Gastrocnemius medialis (tissue), 4 donors: ENCODE results near the gene SEMA4C. TPM values are rescaled to one million over a fixed set of nuclear protein-coding genes. Genes with fewer than 3 reads are reported as not detected.

Experiments
- ATAC-seq, 2 donors: fragments of 150-250 bp; one replicate each; pipeline ENCODE4 v1.9.1; 2016
- DNase-seq, 2 donors: peaks; one replicate each; pipeline ENCODE4 v3.0.0-alpha.2; 2019
- H3K27ac ChIP-seq, 4 donors: fragments of 200-600 bp; sonication (generic); 1 replicate in 1 of 4; 2 replicates in 3 of 4; pipeline ENCODE4 v1.5.1; 2016 to 2018; ENCODE audit warnings: mild to moderate bottlenecking in 2 of 4, moderate library complexity in 1 of 4
- H3K27me3 ChIP-seq, 3 donors: fragments of 200-600 bp; sonication (generic) in 2 of 3; 1 replicate in 1 of 3; 2 replicates in 2 of 3; pipeline versions ENCODE4 v1.5.1 to v1.6.0; 2016 to 2019; ENCODE audit warnings: mild to moderate bottlenecking in 1 of 3, moderate library complexity in 1 of 3
- H3K36me3 ChIP-seq, 2 donors: fragments of 200-600 bp; sonication (generic) in 1 of 2; one replicate each; pipeline ENCODE4 v1.5.1; 2017 to 2018
- H3K4me1 ChIP-seq, 2 donors: fragments of 200-600 bp; sonication (generic) in 1 of 2; one replicate each; pipeline ENCODE4 v1.5.1; 2016 to 2017; ENCODE audit warnings: mild to moderate bottlenecking in 2 of 2
- H3K4me3 ChIP-seq, 4 donors: fragments of 200-600 bp; sonication (generic) in 3 of 4; 1 replicate in 1 of 4; 2 replicates in 3 of 4; pipeline ENCODE4 v1.5.1; 2016 to 2019; ENCODE audit warnings: mild to moderate bottlenecking in 2 of 4
- H3K9me3 ChIP-seq, 3 donors: fragments of 200-600 bp; sonication (generic) in 2 of 3; 1 replicate in 1 of 3; 2 replicates in 2 of 3; pipeline ENCODE4 v1.5.1; 2016 to 2019
- POLR2A ChIP-seq, 2 donors: fragments of 450-650 bp; IDR thresholded peaks; one replicate each; pipeline ENCODE4 v1.6.1; 2017; ENCODE audit warnings: antibody characterized with exemption in 2 of 2, mild to moderate bottlenecking in 2 of 2, moderate library complexity in 2 of 2
- in situ Hi-C, 4 donors: fragments of 200-750 bp; cut with MboI; loops; one replicate each; pipeline versions ENCODE4 v1.15.0 to v1.8.0; 2017; ENCODE audit warnings: low sequenced_read_pairs in 4 of 4
- intact Hi-C: fragments of 100-400 bp; cut with DNase I; formaldehyde crosslinking; loops from one replicate; pipeline ENCODE4 v1.15.1; 2023; ENCODE audit warnings: low total_unique reads
- total RNA-seq, 4 donors: library from RNA; depleted of rRNA; stranded (reverse); fragments of >200 nt; gene quantifications; one replicate each; pipeline versions ENCODE4 v1.1.0 to v1.2.3, GENCODE V29; 2016
- TF ChIP-seq, protein P1 (sequence below), 5 experiments: fragments of 450-650 bp in 3 of 5; fragments of 200-600 bp in 2 of 5; sonication (generic) in 2 of 5; IDR thresholded peaks in 4 of 5; conservative IDR thresholded peaks in 1 of 5; 1 replicate in 4 of 5; 2 replicates in 1 of 5; pipeline ENCODE4 v1.5.1; 2016 to 2019; ENCODE audit warnings: antibody characterized with exemption in 5 of 5, mild to moderate bottlenecking in 3 of 5, moderate library complexity in 3 of 5

Gene SEMA4C
- total RNA-seq, 4 donors from 2014 or later: 3.2 to 8.6 (median 6.5) TPM

DNA sequence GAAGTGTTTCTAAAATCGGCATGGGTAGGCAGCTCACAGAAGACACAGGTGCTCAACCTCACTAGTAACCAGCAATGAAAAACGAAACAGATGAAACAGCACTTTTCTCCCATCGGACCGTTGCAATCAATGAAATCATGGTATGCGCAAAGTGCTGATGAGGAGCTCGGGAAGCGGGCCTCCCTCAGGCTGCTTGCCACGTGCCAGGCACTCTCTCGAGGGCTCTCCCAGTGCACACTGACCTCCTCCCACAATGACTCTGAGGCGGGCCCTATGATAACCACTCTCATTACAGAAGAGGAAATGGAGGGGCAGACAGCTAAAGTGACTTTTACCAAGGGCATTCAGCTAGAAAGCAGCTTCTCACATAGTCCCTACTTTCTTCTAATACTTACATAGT is 22.3 kb downstream of the SEMA4C start:
- Histone ChIP-seq H3K4me1 (peaks cover 9 to 13% of the 10 kb centered on the region in 2 donors), H3K36me3 (peaks cover 0 to 37% of the 10 kb centered on the region in 2 donors), H3K27me3 (no peaks in the 10 kb centered on the region), H3K4me3 (no peak overlapping the region), H3K9me3 (no peaks in the 10 kb centered on the region), H3K27ac (peak overlapping the region in 3 of 4 donors; percentile 50 to 61 (median 60))
- intact Hi-C loops (no loop called here), in situ Hi-C loops (no loop called here)
- DNase-seq: no peak
- no peak for TF ChIP-seq POLR2A (IDR thresholded peaks at IDR 0.05)
- TF ChIP-seq, protein P1, sequence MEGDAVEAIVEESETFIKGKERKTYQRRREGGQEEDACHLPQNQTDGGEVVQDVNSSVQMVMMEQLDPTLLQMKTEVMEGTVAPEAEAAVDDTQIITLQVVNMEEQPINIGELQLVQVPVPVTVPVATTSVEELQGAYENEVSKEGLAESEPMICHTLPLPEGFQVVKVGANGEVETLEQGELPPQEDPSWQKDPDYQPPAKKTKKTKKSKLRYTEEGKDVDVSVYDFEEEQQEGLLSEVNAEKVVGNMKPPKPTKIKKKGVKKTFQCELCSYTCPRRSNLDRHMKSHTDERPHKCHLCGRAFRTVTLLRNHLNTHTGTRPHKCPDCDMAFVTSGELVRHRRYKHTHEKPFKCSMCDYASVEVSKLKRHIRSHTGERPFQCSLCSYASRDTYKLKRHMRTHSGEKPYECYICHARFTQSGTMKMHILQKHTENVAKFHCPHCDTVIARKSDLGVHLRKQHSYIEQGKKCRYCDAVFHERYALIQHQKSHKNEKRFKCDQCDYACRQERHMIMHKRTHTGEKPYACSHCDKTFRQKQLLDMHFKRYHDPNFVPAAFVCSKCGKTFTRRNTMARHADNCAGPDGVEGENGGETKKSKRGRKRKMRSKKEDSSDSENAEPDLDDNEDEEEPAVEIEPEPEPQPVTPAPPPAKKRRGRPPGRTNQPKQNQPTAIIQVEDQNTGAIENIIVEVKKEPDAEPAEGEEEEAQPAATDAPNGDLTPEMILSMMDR (IDR thresholded peaks at IDR 0.05 in 4 of 5, conservative IDR thresholded peaks at IDR 0.05 in 1 of 5): no peak
- ATAC-seq: no peak

- ATAC-seq: no peak
- in situ Hi-C loops: no loop called here
- Histone ChIP-seq H3K36me3 (peaks cover 0 to 30% of the 10 kb centered on the region in 2 donors), H3K9me3 (no peaks in the 10 kb centered on the region), H3K4me1 (peaks cover 9 to 19% of the 10 kb centered on the region in 2 donors), H3K4me3 (no peak overlapping the region), H3K27ac (no peak overlapping the region), H3K27me3 (no peaks in the 10 kb centered on the region)
- TF ChIP-seq POLR2A (IDR thresholded peaks at IDR 0.05): no peak
- TF ChIP-seq, protein P1 (IDR thresholded peaks at IDR 0.05 in 4 of 5, conservative IDR thresholded peaks at IDR 0.05 in 1 of 5): no peak
- intact Hi-C loops: no loop called here
- no peak for DNase-seq
These were observed 23.1 kb downstream of the SEMA4C start for GRCh38 chr2:96846825-96847224.

DNA sequence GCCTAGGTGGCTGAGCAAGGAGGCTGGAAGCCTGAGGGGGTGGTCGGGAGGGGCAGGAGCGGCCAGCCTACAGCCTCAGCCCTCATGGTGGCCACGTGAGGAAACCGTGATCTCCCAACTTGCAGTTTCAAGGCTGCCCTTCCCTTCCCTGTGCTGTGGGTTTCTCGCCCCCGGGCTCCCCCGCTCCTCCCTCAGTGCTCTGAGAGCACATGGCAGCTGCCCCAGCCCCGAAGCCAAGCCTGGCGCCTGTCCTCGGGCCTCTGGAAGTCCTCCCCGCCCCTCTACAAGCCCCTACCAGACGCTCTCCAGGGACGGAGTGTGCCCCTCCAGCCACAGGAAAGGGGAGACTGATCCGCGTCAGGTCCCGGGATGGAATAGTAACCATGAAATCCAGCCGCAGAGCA is 25.5 kb downstream of the SEMA4C start:
- H3K9me3 ChIP-seq: no peaks in the 10 kb centered on the region
- DNase-seq: peak in 1 of 2 donors; percentile 79
- intact Hi-C loops: loop anchor here (5.0 kb wide), 2 partner anchors 268 to 1318 kb away; partner anchors contain the start of gene ANKRD36
- H3K4me3 ChIP-seq: peak overlapping the region; percentile 25 to 64 (median 38)
- H3K27me3 ChIP-seq: no peaks in the 10 kb centered on the region
- peaks cover 21 to 43% of the 10 kb centered on the region in 2 donors for H3K4me1 ChIP-seq
- H3K36me3 ChIP-seq: peaks cover 0 to 25% of the 10 kb centered on the region in 2 donors
- in situ Hi-C loops: no loop called here
- ATAC-seq: peak; percentile 3 to 12
- H3K27ac ChIP-seq: peak overlapping the region; percentile 94 to 99 (median 96)
- TF ChIP-seq, protein P1 (IDR thresholded peaks at IDR 0.05 in 4 of 5, conservative IDR thresholded peaks at IDR 0.05 in 1 of 5): no peak
- no peak for TF ChIP-seq POLR2A (IDR thresholded peaks at IDR 0.05)

GRCh38 chr2:96843538-96844268 is 26.2 kb downstream of the SEMA4C start, which contains the start of gene ANKRD23:
Gene ANKRD23 (minus strand): TSS chr2:96844021. CDS start chr2:96843992, 29 bp downstream.
- intact Hi-C loops (loop anchor here (2.0 to 5.0 kb wide), 4 partner anchors 73 to 1319 kb away; partner anchors contain the start of gene ANKRD36), in situ Hi-C loops (no loop called here)
- H3K4me3 ChIP-seq: peak within 1 kb of the TSS; percentile 52 to 65 (median 64)
- H3K36me3 ChIP-seq: peaks cover 0 to 27% of the 10 kb centered on the region in 2 donors
- H3K4me1 ChIP-seq: peaks cover 21 to 44% of the 10 kb centered on the region in 2 donors
- H3K27me3 ChIP-seq: no peaks in the 10 kb centered on the region
- ATAC-seq (peak; percentile 58 to 62), DNase-seq (peak; percentile 86 to 97)
- H3K9me3 ChIP-seq: no peaks in the 10 kb centered on the region
- peak within 1 kb of the TSS; percentile 94 to 99 (median 96) for H3K27ac ChIP-seq
- TF ChIP-seq, protein P1 (IDR thresholded peaks at IDR 0.05 in 4 of 5, conservative IDR thresholded peaks at IDR 0.05 in 1 of 5): no peak
- TF ChIP-seq POLR2A (IDR thresholded peaks at IDR 0.05): peak; percentile 87 to 98
